Mucosa of rectum (tissue), 2 donors: ENCODE results near the gene CNTN6.

ENCODE experiments used
- H3K27ac ChIP-seq, 2 donors: one replicate each; pipeline ENCODE4 v1.7.0; 2013; ENCODE audit warnings: inconsistent platforms in 2 of 2, low read depth in 2 of 2, low read length in 2 of 2
- H3K27me3 ChIP-seq, 2 donors: one replicate each; pipeline ENCODE4 v1.7.0; 2013; ENCODE audit warnings: low read length in 2 of 2; ENCODE audit not compliant: control insufficient read depth in 2 of 2, insufficient read depth in 2 of 2
- H3K36me3 ChIP-seq, 2 donors: one replicate each; pipeline ENCODE4 v1.7.0; 2013; ENCODE audit warnings: low read length in 2 of 2; ENCODE audit not compliant: control insufficient read depth in 2 of 2, insufficient read depth in 2 of 2
- H3K4me1 ChIP-seq, 2 donors: one replicate each; pipeline ENCODE4 v1.7.0; 2013; ENCODE audit warnings: low read length in 2 of 2, mild to moderate bottlenecking in 1 of 2; ENCODE audit not compliant: control insufficient read depth in 2 of 2, insufficient read depth in 2 of 2
- H3K4me3 ChIP-seq, 2 donors: one replicate each; pipeline ENCODE4 v1.7.0; 2013; ENCODE audit warnings: low read length in 2 of 2
- H3K9ac ChIP-seq, 2 donors: one replicate each; pipeline ENCODE4 v1.7.0; 2013; ENCODE audit warnings: low read length in 2 of 2, low read depth in 1 of 2, mild to moderate bottlenecking in 1 of 2
- H3K9me3 ChIP-seq, 2 donors: one replicate each; pipeline ENCODE4 v1.7.0; 2013; ENCODE audit warnings: low read length in 2 of 2; ENCODE audit not compliant: control insufficient read depth in 2 of 2
- donor health status: healthy.
- donor health status: Normal muscosa, but diverticular disease.

CNTN6 gene

DNA sequence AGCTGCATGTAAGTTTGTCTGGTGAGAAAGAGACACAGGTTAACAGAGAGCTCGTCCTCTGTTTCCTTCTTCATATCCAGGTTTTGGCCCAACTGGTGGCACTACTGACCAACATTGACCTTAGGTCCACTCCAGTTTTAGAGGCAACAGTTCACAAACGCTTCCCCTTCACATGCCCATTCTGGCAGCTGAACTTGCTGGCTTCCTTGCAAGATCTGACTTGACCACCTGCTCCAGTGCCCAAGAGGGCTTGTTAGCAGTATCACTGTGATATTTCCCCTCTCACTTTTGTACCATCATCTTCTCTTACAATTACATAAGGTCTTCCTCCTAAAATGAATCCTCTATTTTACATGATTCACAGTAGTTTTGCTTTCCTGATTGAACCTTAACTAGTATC is 71.3 kb downstream of the CNTN6 start:
- no peak overlapping the region for H3K9ac ChIP-seq

DNA sequence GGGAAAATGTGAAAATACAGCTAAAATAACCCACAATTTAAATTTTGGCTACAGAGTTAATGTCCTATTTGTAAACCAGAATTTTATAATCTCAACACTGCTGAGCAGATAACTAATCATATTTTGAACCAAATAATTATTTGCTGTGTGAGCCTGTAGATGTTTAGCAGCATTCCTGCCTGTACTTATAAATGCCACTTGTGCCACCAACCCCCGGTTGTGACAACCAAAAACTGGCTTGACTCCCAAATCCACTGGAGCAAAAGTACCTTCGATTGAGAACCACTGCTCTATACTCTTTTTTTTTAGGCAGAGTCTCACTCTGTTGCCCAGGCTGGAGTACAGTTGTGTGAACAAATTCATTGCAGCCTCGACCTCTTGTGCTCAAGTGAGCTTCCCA is 78.5 kb downstream of the CNTN6 start:
- H3K36me3 ChIP-seq, result no peaks in the 10 kb centered on the region
- no peaks in the 10 kb centered on the region for H3K4me1 ChIP-seq
- no peak overlapping the region for H3K9ac ChIP-seq
- no peaks in the 10 kb centered on the region for H3K27me3 ChIP-seq
- no peaks in the 10 kb centered on the region for H3K9me3 ChIP-seq
- no peak overlapping the region for H3K4me3 ChIP-seq
- H3K27ac ChIP-seq, result no peak overlapping the region

More for the DNA sequence above, 71.3 kb downstream of the CNTN6 start:
- no peak overlapping the region for H3K27ac ChIP-seq
- H3K36me3 ChIP-seq, result no peaks in the 10 kb centered on the region
- H3K4me3 ChIP-seq, result no peak overlapping the region
- no peaks in the 10 kb centered on the region for H3K9me3 ChIP-seq
- no peaks in the 10 kb centered on the region for H3K27me3 ChIP-seq
- no peaks in the 10 kb centered on the region for H3K4me1 ChIP-seq

- H3K4me3 ChIP-seq, result no peak overlapping the region
- no peaks in the 10 kb centered on the region for H3K9me3 ChIP-seq
- H3K27ac ChIP-seq, result no peak overlapping the region
- no peaks in the 10 kb centered on the region for H3K27me3 ChIP-seq
- no peaks in the 10 kb centered on the region for H3K4me1 ChIP-seq
- no peak overlapping the region for H3K9ac ChIP-seq
- no peaks in the 10 kb centered on the region for H3K36me3 ChIP-seq
Measured at GRCh38 chr3:1172644-1173043, 79.8 kb downstream of the CNTN6 start.

- Histone ChIP-seq H3K27me3 (no peaks in the 10 kb centered on the region), H3K36me3 (no peaks in the 10 kb centered on the region), H3K9ac (no peak overlapping the region), H3K27ac (no peak overlapping the region), H3K9me3 (no peaks in the 10 kb centered on the region), H3K4me3 (no peak overlapping the region), H3K4me1 (no peaks in the 10 kb centered on the region)
Measured at GRCh38 chr3:1179146-1179545, 86.3 kb downstream of the CNTN6 start.

DNA sequence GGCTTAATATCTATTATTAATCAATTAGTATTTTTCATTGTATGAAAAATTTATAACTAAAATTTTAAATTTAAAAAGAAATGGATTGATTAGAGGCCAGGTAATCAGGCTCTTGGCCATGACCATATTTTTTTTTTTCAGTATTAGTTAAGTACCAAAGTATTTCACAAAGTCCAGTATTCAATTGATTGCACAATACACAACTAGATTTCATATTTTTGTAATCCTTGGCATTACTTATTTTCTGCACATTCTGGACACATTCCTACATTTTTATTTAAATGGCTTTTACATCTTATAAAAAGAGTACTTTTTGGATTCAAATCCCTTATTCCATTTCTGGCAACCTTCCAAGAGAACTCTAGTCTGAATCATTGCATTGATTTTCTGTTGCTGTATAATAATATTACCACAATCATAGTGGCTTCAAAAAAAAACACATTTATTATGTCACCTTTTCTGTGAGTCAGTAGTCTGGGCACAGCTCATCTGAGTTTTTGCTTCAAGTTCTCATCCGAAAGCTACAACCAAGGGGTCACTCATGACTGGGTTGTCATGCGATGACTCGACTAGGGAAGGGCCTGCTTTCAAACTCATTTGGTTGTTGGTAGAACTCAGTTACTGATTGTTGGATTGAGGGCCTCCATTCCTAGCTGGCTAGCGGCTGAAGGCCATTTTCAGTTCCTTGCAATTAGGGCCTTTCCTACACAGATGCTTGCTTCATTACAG is 90.7 kb downstream of the CNTN6 start:
- Histone ChIP-seq H3K27me3 (no peaks in the 10 kb centered on the region), H3K36me3 (no peaks in the 10 kb centered on the region), H3K4me3 (no peak overlapping the region), H3K9me3 (no peaks in the 10 kb centered on the region), H3K27ac (no peak overlapping the region), H3K9ac (no peak overlapping the region), H3K4me1 (no peaks in the 10 kb centered on the region)

DNA sequence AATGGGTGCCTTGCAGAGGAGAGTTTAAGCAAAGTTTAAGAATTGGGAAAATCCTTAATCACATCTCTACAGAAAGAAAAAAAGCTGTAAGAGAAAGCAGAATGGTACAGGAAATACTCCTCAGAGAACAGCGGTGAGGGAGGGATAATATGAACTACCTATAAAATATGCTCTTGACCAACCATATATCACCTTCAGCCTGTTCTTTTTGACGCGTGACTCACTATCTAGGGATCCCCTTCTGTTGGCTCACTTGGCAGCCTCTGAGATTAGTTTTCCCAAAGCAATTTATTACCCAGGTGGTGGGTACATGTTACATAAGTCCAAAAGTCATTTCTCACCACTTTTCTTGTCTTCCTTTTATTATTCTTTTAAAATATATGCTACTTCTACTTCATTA is 97.7 kb downstream of the CNTN6 start:
- Histone ChIP-seq H3K27ac (no peak overlapping the region), H3K36me3 (no peaks in the 10 kb centered on the region), H3K9me3 (no peaks in the 10 kb centered on the region), H3K4me1 (no peaks in the 10 kb centered on the region), H3K4me3 (no peak overlapping the region), H3K9ac (no peak overlapping the region), H3K27me3 (no peaks in the 10 kb centered on the region)

- Histone ChIP-seq H3K27me3 (no peaks in the 10 kb centered on the region), H3K9me3 (no peaks in the 10 kb centered on the region), H3K9ac (no peak overlapping the region), H3K27ac (no peak overlapping the region), H3K36me3 (no peaks in the 10 kb centered on the region), H3K4me3 (no peak overlapping the region), H3K4me1 (no peaks in the 10 kb centered on the region)
Measured at GRCh38 chr3:1191026-1191425, 98.2 kb downstream of the CNTN6 start.

DNA sequence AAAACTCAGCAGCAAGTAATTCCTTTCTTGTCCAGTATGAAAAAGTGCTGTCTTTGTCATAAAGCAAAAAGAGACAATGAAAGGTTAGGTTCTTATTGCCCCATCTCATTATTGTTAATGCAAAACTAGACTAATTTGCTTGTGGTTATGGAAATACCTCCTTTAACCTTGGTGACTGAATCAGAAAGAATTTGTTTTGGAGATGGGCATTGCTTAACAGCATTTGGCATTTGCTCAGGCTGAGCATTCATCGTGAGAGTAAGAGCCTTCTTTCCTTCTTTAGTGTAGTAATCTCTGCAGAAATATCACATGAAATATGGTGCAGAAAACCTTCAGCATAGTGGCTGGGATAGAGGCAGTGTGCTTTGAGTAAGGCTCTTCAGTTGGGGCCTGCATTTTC is 103.1 kb downstream of the CNTN6 start:
- H3K36me3 ChIP-seq, result no peaks in the 10 kb centered on the region
- no peaks in the 10 kb centered on the region for H3K27me3 ChIP-seq
- no peaks in the 10 kb centered on the region for H3K4me1 ChIP-seq
- no peaks in the 10 kb centered on the region for H3K9me3 ChIP-seq
- no peak overlapping the region for H3K9ac ChIP-seq
- no peak overlapping the region for H3K4me3 ChIP-seq
- H3K27ac ChIP-seq, result no peak overlapping the region

- Histone ChIP-seq H3K4me1 (no peaks in the 10 kb centered on the region), H3K27ac (no peak overlapping the region), H3K4me3 (no peak overlapping the region), H3K9ac (no peak overlapping the region), H3K36me3 (no peaks in the 10 kb centered on the region), H3K27me3 (no peaks in the 10 kb centered on the region), H3K9me3 (no peaks in the 10 kb centered on the region)
Measured at GRCh38 chr3:1197051-1197450, 104.2 kb downstream of the CNTN6 start.

DNA sequence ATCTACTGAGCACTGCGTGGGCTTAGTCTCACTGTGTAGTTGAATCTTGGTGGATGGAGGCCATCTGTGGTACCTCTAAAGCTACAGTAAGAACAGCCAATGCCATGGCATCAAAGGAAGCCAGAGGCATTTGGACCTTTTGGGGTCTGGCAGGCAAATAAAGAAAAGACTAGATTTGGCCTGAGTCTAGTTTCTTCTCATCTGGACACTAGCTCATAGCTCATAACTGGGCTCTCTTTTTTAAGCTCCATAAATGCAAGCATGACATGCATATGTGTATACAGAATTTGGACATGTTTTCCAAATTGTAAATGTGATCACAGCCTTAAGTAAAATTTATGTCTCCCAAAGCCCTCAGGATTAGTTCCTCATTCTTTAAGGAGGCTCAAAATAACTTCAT is 107.5 kb downstream of the CNTN6 start:
- no peak overlapping the region for H3K9ac ChIP-seq
- no peaks in the 10 kb centered on the region for H3K4me1 ChIP-seq

DNA sequence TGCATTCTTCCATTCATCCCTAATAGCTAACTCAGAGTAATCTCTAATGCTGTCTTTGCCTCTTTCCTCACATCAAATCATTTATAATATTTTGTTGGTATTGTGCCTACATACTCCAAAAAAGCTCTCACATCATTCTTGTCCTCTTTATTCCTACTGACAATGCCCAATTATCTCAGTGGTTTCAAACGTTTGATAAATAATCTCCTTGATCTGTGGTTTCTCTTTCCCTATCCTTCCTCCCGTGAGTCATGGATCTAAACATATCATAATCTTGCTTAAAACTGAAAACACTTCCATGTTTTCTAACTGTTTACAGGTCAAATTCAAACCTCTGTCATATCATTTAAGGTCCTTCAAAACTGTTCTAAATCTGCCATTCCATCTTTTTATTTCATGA is 115.1 kb downstream of the CNTN6 start:
- no peak overlapping the region for H3K4me3 ChIP-seq
- no peaks in the 10 kb centered on the region for H3K4me1 ChIP-seq
- H3K27ac ChIP-seq, result no peak overlapping the region
- H3K36me3 ChIP-seq, result no peaks in the 10 kb centered on the region
- H3K9me3 ChIP-seq, result no peaks in the 10 kb centered on the region
- H3K27me3 ChIP-seq, result no peaks in the 10 kb centered on the region
- H3K9ac ChIP-seq, result no peak overlapping the region

More for the DNA sequence above, 107.5 kb downstream of the CNTN6 start:
- no peaks in the 10 kb centered on the region for H3K27me3 ChIP-seq
- H3K27ac ChIP-seq, result no peak overlapping the region
- H3K4me3 ChIP-seq, result no peak overlapping the region
- no peaks in the 10 kb centered on the region for H3K9me3 ChIP-seq
- no peaks in the 10 kb centered on the region for H3K36me3 ChIP-seq
